Measurements from ENCODE around the gene ZNF521.

ZNF521 gene

GRCh38 chr18:25111377-25112288 is 240.3 kb downstream of the ZNF521 start:
- DNase-seq = no peak

GRCh38 chr18:25109484-25109883 is 242.5 kb downstream of the ZNF521 start:
- no peak for DNase-seq

GRCh38 chr18:25103468-25104155 is 248.4 kb downstream of the ZNF521 start:
- DNase-seq = no peak

- no peak for DNase-seq
These were observed 249.3 kb downstream of the ZNF521 start for GRCh38 chr18:25102662-25103061.

- no peak for DNase-seq
These were observed 251.5 kb downstream of the ZNF521 start for GRCh38 chr18:25100418-25100817.

- DNase-seq = no peak
These were observed 252.1 kb downstream of the ZNF521 start for GRCh38 chr18:25099895-25100294.

- no peak for DNase-seq
These were observed 254.4 kb downstream of the ZNF521 start for GRCh38 chr18:25097569-25098056.

GRCh38 chr18:25097057-25097456 is 254.9 kb downstream of the ZNF521 start:
- no peak for DNase-seq

GRCh38 chr18:25093141-25093540 is 258.8 kb downstream of the ZNF521 start:
- DNase-seq = no peak

GRCh38 chr18:25089470-25089869 is 262.5 kb downstream of the ZNF521 start:
- DNase-seq = no peak

- DNase-seq = no peak
These were observed 265.1 kb downstream of the ZNF521 start for GRCh38 chr18:25086876-25087275.

GRCh38 chr18:25081001-25081400 is 271.0 kb downstream of the ZNF521 start:
- DNase-seq = no peak

- no peak for DNase-seq
These were observed 271.8 kb downstream of the ZNF521 start for GRCh38 chr18:25080211-25080610.

- no peak for DNase-seq
These were observed 273.8 kb downstream of the ZNF521 start for GRCh38 chr18:25077944-25078723.

GRCh38 chr18:25077038-25077943 is 274.7 kb downstream of the ZNF521 start:
- no peak for DNase-seq

GRCh38 chr18:25075783-25076182 is 276.2 kb downstream of the ZNF521 start:
- no peak for DNase-seq

GRCh38 chr18:25075331-25075730 is 276.6 kb downstream of the ZNF521 start:
- no peak for DNase-seq

GRCh38 chr18:25074925-25075324 is 277.0 kb downstream of the ZNF521 start:
- DNase-seq = no peak

GRCh38 chr18:25072205-25072604 is 279.8 kb downstream of the ZNF521 start:
- DNase-seq = no peak

- DNase-seq = no peak
These were observed 284.5 kb downstream of the ZNF521 start for GRCh38 chr18:25067275-25068025.

GRCh38 chr18:25066516-25066915 is 285.4 kb downstream of the ZNF521 start:
- DNase-seq = no peak

All from NCI-H226 (cell line).